GM18867 (cell line): ENCODE measurements around the gene ADM2.

Source experiments
- ATAC-seq: cut with Tn5 transposase; IDR thresholded peaks from one replicate; pipeline ENCODE4 v1.9.1; 2021; ENCODE audit warnings: mild to moderate bottlenecking, moderate library complexity; ENCODE audit not compliant: unreplicated experiment

The ADM2 gene

GRCh38 chr22:50523806-50524675 lies 42.7 kb downstream of the ADM2 start:
- no peak for ATAC-seq

GRCh38 chr22:50524676-50525103 lies 43.3 kb downstream of the ADM2 start:
- no peak for ATAC-seq

- peak; percentile 36 for ATAC-seq
Observed at GRCh38 chr22:50525104-50525857, 43.9 kb downstream of the ADM2 start, which contains the start of gene SCO2. Gene SCO2 (minus strand): TSS chr22:50525598. CDS start chr22:50524411, 1,187 bp downstream.

GRCh38 chr22:50525858-50526107 lies 44.4 kb downstream of the ADM2 start:
- ATAC-seq: no peak

- ATAC-seq: peak; percentile 21
Observed at GRCh38 chr22:50526108-50526833, 44.9 kb downstream of the ADM2 start.

- no peak for ATAC-seq
Observed at GRCh38 chr22:50526834-50527801, 45.8 kb downstream of the ADM2 start.

GRCh38 chr22:50527921-50528681 lies 46.8 kb downstream of the ADM2 start:
- no peak for ATAC-seq

- ATAC-seq: no peak
Observed at GRCh38 chr22:50528682-50529415, 47.5 kb downstream of the ADM2 start.

GRCh38 chr22:50529416-50529896 lies 48.1 kb downstream of the ADM2 start:
- no peak for ATAC-seq

GRCh38 chr22:50529897-50530579 lies 48.7 kb downstream of the ADM2 start, which contains the start of gene TYMP:
Gene TYMP (minus strand): TSS chr22:50530012. CDS start chr22:50529709, 303 bp downstream.
- peak; percentile 24 for ATAC-seq

GRCh38 chr22:50530580-50530876 lies 49.2 kb downstream of the ADM2 start:
- ATAC-seq: no peak

GRCh38 chr22:50530877-50531545 lies 49.7 kb downstream of the ADM2 start:
- peak; percentile 22 for ATAC-seq

- ATAC-seq: peak; percentile 24
Observed at GRCh38 chr22:50531546-50531961, 50.2 kb downstream of the ADM2 start.

GRCh38 chr22:50531962-50532674 lies 50.8 kb downstream of the ADM2 start:
- peak; percentile 3 for ATAC-seq

GRCh38 chr22:50532824-50533796 lies 51.8 kb downstream of the ADM2 start:
- ATAC-seq: no peak
